Body of pancreas (tissue), 4 donors: ENCODE results near the gene ADAMTS2.

Experiments
- POLR2A ChIP-seq, 3 donors: fragments of 450-650 bp; IDR thresholded peaks; one replicate each; pipeline ENCODE4 v1.6.1; 2016; ENCODE audit warnings: antibody characterized with exemption in 3 of 3, mild to moderate bottlenecking in 2 of 3
- TF ChIP-seq, protein P1 (sequence below), 7 experiments: fragments of 450-650 bp in 4 of 7; fragments of 200-600 bp in 3 of 7; sonication (generic) in 3 of 7; IDR thresholded peaks; one replicate each; pipeline ENCODE4 v1.5.1; 2016 to 2019; ENCODE audit warnings: antibody characterized with exemption in 7 of 7

DNA sequence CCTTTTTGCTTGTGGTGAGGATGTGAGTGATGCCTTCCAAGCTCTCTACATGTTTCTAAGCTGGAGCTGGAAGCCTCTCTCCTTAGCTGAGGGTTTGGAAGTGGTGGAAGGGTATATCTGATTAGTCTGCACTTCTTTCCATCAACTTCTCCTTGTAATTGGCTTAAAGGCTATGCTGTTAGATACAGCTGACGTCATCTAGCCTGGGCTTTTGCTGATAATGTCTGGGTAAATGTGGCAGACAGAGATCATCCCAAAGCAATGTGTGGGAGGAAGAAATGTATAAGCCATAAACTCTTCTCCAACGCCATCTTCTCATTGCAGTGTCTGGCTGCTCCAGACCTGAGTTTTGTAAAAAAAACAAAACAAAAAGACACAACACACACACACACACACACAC lies 255.8 kb downstream of the ADAMTS2 start:
- TF ChIP-seq, protein P1, sequence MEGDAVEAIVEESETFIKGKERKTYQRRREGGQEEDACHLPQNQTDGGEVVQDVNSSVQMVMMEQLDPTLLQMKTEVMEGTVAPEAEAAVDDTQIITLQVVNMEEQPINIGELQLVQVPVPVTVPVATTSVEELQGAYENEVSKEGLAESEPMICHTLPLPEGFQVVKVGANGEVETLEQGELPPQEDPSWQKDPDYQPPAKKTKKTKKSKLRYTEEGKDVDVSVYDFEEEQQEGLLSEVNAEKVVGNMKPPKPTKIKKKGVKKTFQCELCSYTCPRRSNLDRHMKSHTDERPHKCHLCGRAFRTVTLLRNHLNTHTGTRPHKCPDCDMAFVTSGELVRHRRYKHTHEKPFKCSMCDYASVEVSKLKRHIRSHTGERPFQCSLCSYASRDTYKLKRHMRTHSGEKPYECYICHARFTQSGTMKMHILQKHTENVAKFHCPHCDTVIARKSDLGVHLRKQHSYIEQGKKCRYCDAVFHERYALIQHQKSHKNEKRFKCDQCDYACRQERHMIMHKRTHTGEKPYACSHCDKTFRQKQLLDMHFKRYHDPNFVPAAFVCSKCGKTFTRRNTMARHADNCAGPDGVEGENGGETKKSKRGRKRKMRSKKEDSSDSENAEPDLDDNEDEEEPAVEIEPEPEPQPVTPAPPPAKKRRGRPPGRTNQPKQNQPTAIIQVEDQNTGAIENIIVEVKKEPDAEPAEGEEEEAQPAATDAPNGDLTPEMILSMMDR (IDR thresholded peaks at IDR 0.05): no peak
- no peak for TF ChIP-seq POLR2A (IDR thresholded peaks at IDR 0.05)
